Calu3 (cell line): Measurements from ENCODE around the gene MTF1. TPM values are rescaled to one million over a fixed set of nuclear protein-coding genes. Genes with fewer than 3 reads are reported as not detected.
"Not testable (repeated sequence)": the region's sequence is repeated elsewhere in the genome, so short reads cannot be mapped to it uniquely, and the experiment has no call there.

ENCODE experiments used
- Bru-seq: library from RNA; stranded (reverse); fragments of 400-500 nt; gene quantifications from one replicate; lab custom pipeline; 2021; lab: Mats Ljungman, UMichigan
- BruChase-seq, 2 experiments: library from RNA; stranded (reverse); fragments of 400-500 nt; gene quantifications; one replicate each; lab custom pipeline; 2021; lab: Mats Ljungman, UMichigan
- BruUV-seq: library from RNA; stranded (reverse); fragments of 400-500 nt; replicated peaks from 2 replicates; lab custom pipeline; 2021; lab: Mats Ljungman, UMichigan
- CTCF ChIA-PET: fragments of 300-600 bp; sonication (Branson Sonifier 250); formaldehyde crosslinking; loops from one replicate; lab custom pipeline; 2022; ENCODE audit warnings: antibody characterized with exemption; lab: Charles Lee
- DNase-seq: peaks from one replicate; pipeline ENCODE4 v3.0.0; 2022
- H3K27ac Mint-ChIP-seq: one replicate; pipeline ENCODE4 v1.8.0; 2022; ENCODE audit warnings: mixed read lengths; ENCODE audit not compliant: unreplicated experiment
- H3K27me3 Mint-ChIP-seq: one replicate; pipeline ENCODE4 v1.8.0; 2022; ENCODE audit warnings: mixed read lengths; ENCODE audit not compliant: unreplicated experiment
- H3K36me3 Mint-ChIP-seq: one replicate; pipeline ENCODE4 v1.8.0; 2022; ENCODE audit warnings: mild to moderate bottlenecking, moderate library complexity, mixed read lengths; ENCODE audit not compliant: insufficient read depth, unreplicated experiment
- H3K4me1 Mint-ChIP-seq: one replicate; pipeline ENCODE4 v1.8.0; 2022; ENCODE audit warnings: mild to moderate bottlenecking, low read depth, mixed read lengths; ENCODE audit not compliant: unreplicated experiment
- H3K4me3 Mint-ChIP-seq: one replicate; pipeline ENCODE4 v1.8.0; 2022; ENCODE audit warnings: mild to moderate bottlenecking, low read depth, moderate library complexity, mixed read lengths; ENCODE audit not compliant: unreplicated experiment
- H3K9me3 Mint-ChIP-seq: one replicate; pipeline ENCODE4 v1.8.0; 2022; ENCODE audit warnings: low read depth, mixed read lengths; ENCODE audit not compliant: unreplicated experiment
- CTCF ChIP-seq: fragments of 200-600 bp; IDR thresholded peaks from one replicate; pipeline ENCODE4 v1.8.0; 2022; ENCODE audit warnings: antibody characterized with exemption; ENCODE audit not compliant: unreplicated experiment
- intact Hi-C: fragments of 100-400 bp; cut with micrococcal nuclease; formaldehyde crosslinking; loops from one replicate; pipeline ENCODE4 v1.10.0; 2022; ENCODE audit not compliant: unreplicated experiment
- long read RNA-seq: library from polyadenylated mRNA; stranded (forward); transcript quantifications from one replicate; pipeline ENCODE4 v2.0.0, GENCODE V29; 2022
- total RNA-seq: library from RNA; stranded (reverse); gene quantifications from 2 replicates; pipeline ENCODE4 v1.2.3, GENCODE V29; 2022

Gene MTF1
- 27.1 and 34.3 TPM in 2 replicates for total RNA-seq
- percentile 79 among the genes with signal in this experiment for Bru-seq, nascent RNA
- percentile 74 among the genes with signal in this experiment for BruChase-seq, experiment 1, labeled RNA remaining after a 6-hour chase
- BruChase-seq, experiment 2, labeled RNA remaining after a 2-hour chase, result percentile 83 among the genes with signal in this experiment
- long read RNA-seq, partial matches to known transcripts, result 2 of 5 reads
- long read RNA-seq, other reads (novel, unspliced or antisense), result 3 of 5 reads

- BruUV-seq, result TSS peak; percentile 93
- H3K27me3 Mint-ChIP-seq, result no peaks in the 10 kb centered on the region
- CTCF ChIA-PET, result interaction anchor here (0.6 to 1.8 kb wide), 13 partner anchors 9 to 959 kb away, joined by 3 to 8 read pairs (median 4); partner anchors contain the start of genes C1orf122, CDCA8 and YRDC
These were observed at the start of gene MTF1 for GRCh38 chr1:37859507-37860345. Gene MTF1 (minus strand): TSS chr1:37859592. CDS start chr1:37857658, 1,934 bp downstream.

GRCh38 chr1:37908531-37908930 is 49.1 kb upstream of the MTF1 start:
- CTCF ChIA-PET, H3K27me3 Mint-ChIP-seq, intact Hi-C loops, H3K36me3 Mint-ChIP-seq, DNase-seq, H3K9me3 Mint-ChIP-seq, H3K27ac Mint-ChIP-seq, H3K4me3 Mint-ChIP-seq, BruUV-seq: not testable (repeated sequence)
- H3K4me1 Mint-ChIP-seq, result peaks cover 10% of the 10 kb centered on the region

More at GRCh38 chr1:37859507-37860345, at the start of gene MTF1:
- intact Hi-C loops, result no loop called here
- H3K4me1 Mint-ChIP-seq, result peaks cover 8% of the 10 kb centered on the region
- peak within 1 kb of the TSS; percentile 99 for H3K27ac Mint-ChIP-seq
- H3K36me3 Mint-ChIP-seq, result peaks cover 40% of the 10 kb centered on the region
- peak; percentile 97 for DNase-seq
- TF ChIP-seq CTCF, result peak; percentile 89
- peak within 1 kb of the TSS; percentile 95 for H3K4me3 Mint-ChIP-seq
- H3K9me3 Mint-ChIP-seq, result no peaks in the 10 kb centered on the region

GRCh38 chr1:37907416-37908125 is 48.2 kb upstream of the MTF1 start:
- H3K9me3 Mint-ChIP-seq, H3K27ac Mint-ChIP-seq, DNase-seq, H3K27me3 Mint-ChIP-seq, CTCF ChIA-PET, intact Hi-C loops, H3K4me3 Mint-ChIP-seq, BruUV-seq, H3K36me3 Mint-ChIP-seq: not testable (repeated sequence)
- H3K4me1 Mint-ChIP-seq, result peaks cover 10% of the 10 kb centered on the region

GRCh38 chr1:37906591-37906990 is 47.2 kb upstream of the MTF1 start:
- peaks cover 10% of the 10 kb centered on the region for H3K4me1 Mint-ChIP-seq

GRCh38 chr1:37905727-37906126 is 46.3 kb upstream of the MTF1 start:
- intact Hi-C loops, result no loop called here
- CTCF ChIA-PET, result no interaction called here
- H3K27me3 Mint-ChIP-seq, result no peaks in the 10 kb centered on the region
- DNase-seq, result no peak
- no peak for TF ChIP-seq CTCF
- H3K27ac Mint-ChIP-seq, result no peak overlapping the region
- no peaks in the 10 kb centered on the region for H3K9me3 Mint-ChIP-seq
- H3K4me1 Mint-ChIP-seq, result peaks cover 10% of the 10 kb centered on the region
- no peak overlapping the region for H3K4me3 Mint-ChIP-seq
- no TSS peak for BruUV-seq
- peaks cover 9% of the 10 kb centered on the region for H3K36me3 Mint-ChIP-seq

More at GRCh38 chr1:37906591-37906990, 47.2 kb upstream of the MTF1 start:
- H3K36me3 Mint-ChIP-seq, H3K27me3 Mint-ChIP-seq, H3K27ac Mint-ChIP-seq, H3K4me3 Mint-ChIP-seq, CTCF ChIA-PET, intact Hi-C loops, H3K9me3 Mint-ChIP-seq, DNase-seq, BruUV-seq: not testable (repeated sequence)

GRCh38 chr1:37903921-37904320 is 44.5 kb upstream of the MTF1 start:
- CTCF ChIA-PET, result not testable (repeated sequence)

More at GRCh38 chr1:37903921-37904320, 44.5 kb upstream of the MTF1 start:
- H3K36me3 Mint-ChIP-seq, H3K9me3 Mint-ChIP-seq, DNase-seq, intact Hi-C loops, BruUV-seq, H3K4me3 Mint-ChIP-seq, H3K27me3 Mint-ChIP-seq, H3K27ac Mint-ChIP-seq: not testable (repeated sequence)
- H3K4me1 Mint-ChIP-seq, result peaks cover 10% of the 10 kb centered on the region
